ENCODE measurements around the gene MTFMT. TPM values are rescaled to one million over a fixed set of nuclear protein-coding genes. Genes with fewer than 3 reads are reported as not detected.

Gene MTFMT
- total RNA-seq, 1 experiment from 2014 or later = 18.3 TPM

- DNase-seq (ENCODE audit: low spot score) = no peak
Observed at GRCh38 chr15:64987136-64987535, 42.3 kb downstream of the MTFMT start.

GRCh38 chr15:64985366-64986033 is 43.9 kb downstream of the MTFMT start:
- no peak for DNase-seq (ENCODE audit: low spot score)

GRCh38 chr15:64982472-64982871 is 47.0 kb downstream of the MTFMT start:
- no peak for DNase-seq (ENCODE audit: low spot score)

- no peak for DNase-seq (ENCODE audit: low spot score)
Observed at GRCh38 chr15:64981812-64982431, 47.5 kb downstream of the MTFMT start.

- no peak for DNase-seq (ENCODE audit: low spot score)
Observed at GRCh38 chr15:64979252-64979710, 50.2 kb downstream of the MTFMT start.

- no peak for DNase-seq (ENCODE audit: low spot score)
Observed at GRCh38 chr15:64975390-64975789, 54.0 kb downstream of the MTFMT start.

GRCh38 chr15:64970698-64971097 is 58.7 kb downstream of the MTFMT start:
- DNase-seq (ENCODE audit: low spot score) = no peak

- DNase-seq (ENCODE audit: low spot score) = no peak
Observed at GRCh38 chr15:64969401-64969800, 60.0 kb downstream of the MTFMT start.

- no peak for DNase-seq (ENCODE audit: low spot score)
Observed at GRCh38 chr15:64961013-64961412, 68.4 kb downstream of the MTFMT start.

GRCh38 chr15:64960153-64960552 is 69.3 kb downstream of the MTFMT start:
- DNase-seq (ENCODE audit: low spot score) = no peak

GRCh38 chr15:64959128-64959527 is 70.3 kb downstream of the MTFMT start:
- DNase-seq (ENCODE audit: low spot score) = no peak

- DNase-seq (ENCODE audit: low spot score) = no peak
Observed at GRCh38 chr15:64954395-64954794, 75.0 kb downstream of the MTFMT start.

GRCh38 chr15:64951777-64952418 is 77.5 kb downstream of the MTFMT start:
- no peak for DNase-seq (ENCODE audit: low spot score)

Other genes with a start within 250 kb of the MTFMT start
- gene PIF1, start 204.0 kb downstream of the MTFMT start, total RNA-seq (2014; rRNA removed; shearing (Covaris generic)) = 5.4 and 15.5 TPM in 2 replicates
- 5.5 and 7.6 TPM in 2 replicates for gene PLEKHO2, start 187.7 kb downstream of the MTFMT start, total RNA-seq (2014; rRNA removed; shearing (Covaris generic))
- gene ANKDD1A, start 117.7 kb downstream of the MTFMT start, total RNA-seq (2014; rRNA removed; shearing (Covaris generic)) = 0.25 and 1.1 TPM in 2 replicates
- 63.9 and 91.3 TPM in 2 replicates for gene SPG21, start 39.7 kb downstream of the MTFMT start, total RNA-seq (2014; rRNA removed; shearing (Covaris generic))
- not detected in 2 replicates for gene SLC51B, start 15.7 kb upstream of the MTFMT start, total RNA-seq (2014; rRNA removed; shearing (Covaris generic))
- 0.04 and 0.25 TPM in 2 replicates for gene RASL12, start 38.4 kb upstream of the MTFMT start, total RNA-seq (2014; rRNA removed; shearing (Covaris generic))
- gene KBTBD13, start 47.1 kb upstream of the MTFMT start, total RNA-seq (2014; rRNA removed; shearing (Covaris generic)) = not detected in 2 replicates
- gene UBAP1L, start 85.6 kb upstream of the MTFMT start, total RNA-seq (2014; rRNA removed; shearing (Covaris generic)) = 0.06 TPM in 1 of 2 replicates, not detected in the other
- gene PDCD7, start 104.2 kb upstream of the MTFMT start, total RNA-seq (2014; rRNA removed; shearing (Covaris generic)) = 12.8 and 13.7 TPM in 2 replicates
- 17.5 and 22.8 TPM in 2 replicates for gene CLPX, start 155.7 kb upstream of the MTFMT start, total RNA-seq (2014; rRNA removed; shearing (Covaris generic))
- gene CILP, start 181.8 kb upstream of the MTFMT start, total RNA-seq (2014; rRNA removed; shearing (Covaris generic)) = 0.02 and 0.10 TPM in 2 replicates